Measurements from ENCODE around the gene TNFRSF17. TPM values are rescaled to one million over a fixed set of nuclear protein-coding genes. Genes with fewer than 3 reads are reported as not detected.

TNFRSF17 gene
- total RNA-seq, 1 experiment from 2014 or later = not detected

GRCh38 chr16:12002447-12003006, 37.5 kb downstream of the TNFRSF17 start:
- DNase-seq (ENCODE audit: low read depth) = peak; percentile 53

- no peak for DNase-seq (ENCODE audit: low read depth)
These were observed 41.6 kb downstream of the TNFRSF17 start for GRCh38 chr16:12006637-12007036.

- no peak for DNase-seq (ENCODE audit: low read depth)
These were observed 44.5 kb downstream of the TNFRSF17 start for GRCh38 chr16:12009462-12009861.

GRCh38 chr16:12009922-12010321, 44.9 kb downstream of the TNFRSF17 start:
- no peak for DNase-seq (ENCODE audit: low read depth)

GRCh38 chr16:12010388-12011251, 45.6 kb downstream of the TNFRSF17 start:
- no peak for DNase-seq (ENCODE audit: low read depth)

- no peak for DNase-seq (ENCODE audit: low read depth)
These were observed 46.6 kb downstream of the TNFRSF17 start for GRCh38 chr16:12011565-12011964.

- no peak for DNase-seq (ENCODE audit: low read depth)
These were observed 51.4 kb downstream of the TNFRSF17 start for GRCh38 chr16:12016291-12016947.

- no peak for DNase-seq (ENCODE audit: low read depth)
These were observed 52.5 kb downstream of the TNFRSF17 start for GRCh38 chr16:12017558-12017957.

Other genes with a start within 250 kb of the TNFRSF17 start
- 15.8 and 22.5 TPM in 2 replicates for gene TXNDC11, start 222.4 kb upstream of the TNFRSF17 start, total RNA-seq (2014; rRNA removed; shearing (Covaris generic))
- gene ZC3H7A, start 168.0 kb upstream of the TNFRSF17 start, total RNA-seq (2014; rRNA removed; shearing (Covaris generic)) = 15.1 and 22.7 TPM in 2 replicates
- 270 and 395 TPM in 2 replicates for gene RSL1D1, start 113.7 kb upstream of the TNFRSF17 start, total RNA-seq (2014; rRNA removed; shearing (Covaris generic))
- 114 TPM in 2 replicates for gene GSPT1, start 49.3 kb upstream of the TNFRSF17 start, total RNA-seq (2014; rRNA removed; shearing (Covaris generic))
- not detected in 2 replicates for gene NPIPB2, start 23.2 kb upstream of the TNFRSF17 start, total RNA-seq (2014; rRNA removed; shearing (Covaris generic))
- gene SNX29, start 11.5 kb downstream of the TNFRSF17 start, total RNA-seq (2014; rRNA removed; shearing (Covaris generic)) = 3.0 and 7.2 TPM in 2 replicates